NOMO-1 treated with dmso at 0.1 percent for 144 hours (cell line): ENCODE results near the gene LRPPRC.

Experiments
- DNase-seq: peaks from one replicate; lab custom pipeline; 2025; ENCODE audit not compliant: unreplicated experiment; lab: John Stamatoyannopoulos, UW

The LRPPRC gene

DNA sequence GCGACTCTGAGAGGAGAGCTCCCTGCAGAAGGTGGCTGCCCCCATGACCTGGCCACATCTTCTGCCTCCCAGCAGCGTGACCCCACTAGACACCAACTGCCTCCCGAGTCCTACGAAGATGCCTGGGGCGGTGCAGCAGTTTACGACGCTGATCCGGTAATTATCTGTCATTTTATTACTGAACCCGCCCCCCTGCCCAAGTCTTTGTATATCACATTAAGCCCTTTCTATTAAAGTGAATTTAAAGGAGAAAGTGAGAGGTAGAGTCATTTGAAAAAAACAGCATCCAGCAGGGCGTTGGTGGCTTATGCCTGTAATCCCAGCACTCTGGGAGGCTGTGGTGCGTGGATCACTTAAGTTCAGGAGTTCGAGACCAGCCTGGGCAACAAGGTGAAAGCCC is 123.6 kb downstream of the LRPPRC start:
- no peak for DNase-seq

DNA sequence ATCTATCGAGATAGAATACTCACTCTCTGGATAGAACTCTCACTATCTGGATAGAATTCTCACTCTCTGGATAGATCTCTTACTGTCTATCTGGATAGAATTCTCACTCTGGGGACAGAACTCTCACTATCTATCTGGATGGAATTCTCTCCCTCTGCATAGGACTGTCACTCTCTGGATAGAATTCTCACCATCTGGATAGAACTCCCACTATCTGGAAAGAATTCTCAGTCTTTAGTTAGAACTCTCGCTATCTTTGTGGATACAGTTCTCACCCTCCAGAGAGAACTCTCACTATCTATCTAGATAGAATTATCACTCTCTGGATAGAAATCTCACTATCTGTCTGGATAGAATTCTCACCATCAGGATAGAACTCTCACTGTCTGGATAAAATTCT is 140.5 kb downstream of the LRPPRC start:
- DNase-seq, result no peak

DNA sequence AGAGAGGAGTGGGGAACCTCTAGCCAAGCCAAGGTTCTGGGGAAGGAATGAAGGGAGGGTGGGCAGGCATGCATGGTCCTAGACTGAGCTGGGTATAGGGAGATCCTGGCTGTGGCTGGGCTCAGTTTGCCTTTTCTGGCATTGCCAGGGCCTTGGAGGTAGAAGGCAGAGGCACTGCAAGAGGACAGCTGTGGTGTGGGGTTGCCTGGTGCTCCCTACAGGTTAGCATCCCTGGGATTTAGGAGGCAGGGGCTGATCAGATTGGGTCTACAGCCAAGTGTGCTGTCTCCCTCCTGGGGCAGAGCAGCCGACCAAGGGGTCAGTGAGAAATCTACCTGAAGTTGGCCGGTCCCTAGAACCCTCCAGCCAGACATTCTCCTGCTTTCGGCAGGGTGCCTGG is 141.1 kb downstream of the LRPPRC start:
- DNase-seq, result no peak

DNA sequence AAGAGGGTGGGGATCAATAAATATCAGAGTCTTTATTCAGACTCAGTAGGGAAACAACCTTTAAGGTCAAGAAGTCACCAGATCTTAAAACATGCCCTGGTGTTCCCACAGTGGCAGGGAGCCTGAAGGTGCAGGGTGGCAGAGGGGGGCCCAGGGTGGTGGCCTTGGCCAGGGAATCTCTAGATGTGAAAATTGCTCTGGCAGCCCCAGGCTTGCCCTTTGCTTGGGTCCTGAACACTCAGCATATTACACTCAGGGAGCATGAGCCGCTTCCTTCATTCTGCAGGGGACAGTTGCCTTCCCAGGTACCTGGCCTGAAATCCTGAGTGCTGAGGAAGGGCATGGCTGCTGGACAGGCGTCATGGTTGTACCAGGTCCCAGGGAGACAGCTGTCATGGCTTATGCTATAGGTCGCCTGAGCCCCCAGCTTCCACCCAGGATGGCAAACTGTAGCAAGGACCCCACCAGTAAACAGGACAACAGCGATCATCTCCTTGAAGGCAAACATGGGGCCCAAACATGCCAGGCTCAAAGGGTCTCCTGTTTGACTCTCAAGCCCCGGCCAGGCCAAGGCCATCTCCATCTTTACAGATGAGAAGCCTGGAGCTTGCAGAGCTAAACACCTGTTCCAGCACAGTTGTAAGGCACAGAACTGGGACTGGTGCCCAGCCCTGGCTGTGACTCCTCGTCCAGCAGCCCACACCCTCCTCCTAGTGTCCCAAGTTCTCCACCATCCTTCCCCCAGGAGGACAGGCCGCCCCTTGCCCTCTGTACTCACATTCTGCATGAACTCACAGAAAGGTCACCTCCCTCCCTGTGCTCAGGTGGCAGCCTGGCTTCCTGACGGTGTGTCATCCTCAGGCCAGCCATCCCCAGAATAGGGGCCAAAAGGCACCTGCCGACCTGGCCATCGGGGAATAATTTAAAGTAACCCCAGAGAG is 142.4 kb downstream of the LRPPRC start:
- no peak for DNase-seq

DNA sequence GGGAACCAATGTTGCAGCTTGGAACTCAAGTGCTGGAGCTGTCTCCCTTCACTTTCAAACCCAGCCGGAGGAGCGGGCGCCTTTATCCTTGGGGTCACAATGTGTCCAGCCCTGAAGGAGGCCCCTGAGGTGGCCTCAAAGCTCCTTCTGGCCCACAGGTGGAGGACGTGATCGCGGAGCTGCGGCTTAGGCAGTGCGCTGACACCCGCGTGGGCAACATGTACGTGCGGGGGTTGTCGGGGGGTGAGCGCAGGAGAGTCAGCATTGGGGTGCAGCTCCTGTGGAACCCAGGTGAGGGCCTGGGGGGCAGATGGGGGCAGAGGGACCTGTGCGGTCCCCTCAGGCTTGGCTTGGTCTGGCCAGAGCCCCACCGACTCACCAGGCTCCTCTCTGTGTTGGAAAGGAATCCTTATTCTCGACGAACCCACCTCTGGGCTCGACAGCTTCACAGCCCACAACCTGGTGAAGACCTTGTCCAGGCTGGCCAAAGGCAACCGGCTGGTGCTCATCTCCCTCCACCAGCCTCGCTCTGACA is 143.5 kb downstream of the LRPPRC start:
- DNase-seq, result no peak

DNA sequence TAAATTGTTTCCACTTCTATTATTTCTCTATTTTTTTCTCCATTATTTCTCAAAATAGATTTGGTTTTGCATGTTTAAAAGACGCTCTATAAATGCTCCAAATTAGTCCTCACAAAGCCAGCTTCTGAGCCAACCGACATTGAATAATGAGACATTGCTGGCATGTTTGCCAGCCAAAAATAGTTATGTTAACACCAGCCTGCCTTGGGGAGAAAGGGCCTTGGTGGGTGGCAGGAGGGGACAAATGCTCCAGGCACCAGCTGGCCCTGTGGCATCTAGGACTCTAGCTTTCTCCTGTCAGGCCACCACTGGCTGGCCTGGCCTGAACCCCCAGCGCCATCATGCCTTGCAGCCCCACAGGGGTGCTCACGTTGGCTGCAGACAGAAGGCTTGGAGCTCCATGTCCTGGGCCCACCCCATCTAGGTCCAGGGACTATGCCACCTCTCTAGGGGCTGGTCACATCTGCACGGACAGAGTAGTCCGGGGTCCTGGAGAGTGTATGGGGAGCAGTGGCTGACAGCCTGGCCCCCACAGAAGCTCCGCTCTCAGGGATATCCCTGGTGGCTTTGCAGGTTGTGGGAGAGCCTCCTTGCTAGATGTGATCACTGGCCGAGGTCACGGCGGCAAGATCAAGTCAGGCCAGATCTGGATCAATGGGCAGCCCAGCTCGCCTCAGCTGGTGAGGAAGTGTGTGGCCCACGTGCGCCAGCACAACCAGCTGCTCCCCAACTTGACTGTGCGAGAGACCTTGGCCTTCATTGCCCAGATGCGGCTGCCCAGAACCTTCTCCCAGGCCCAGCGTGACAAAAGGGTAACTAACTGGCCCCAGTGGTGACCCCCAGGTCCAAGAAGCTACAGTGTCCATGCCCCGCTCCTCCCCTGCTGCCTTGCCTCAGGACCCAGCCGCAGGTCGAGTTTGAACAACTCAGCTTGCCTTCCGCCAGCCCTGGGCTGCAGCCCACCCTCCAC is 144.5 kb downstream of the LRPPRC start:
- DNase-seq, result no peak

DNA sequence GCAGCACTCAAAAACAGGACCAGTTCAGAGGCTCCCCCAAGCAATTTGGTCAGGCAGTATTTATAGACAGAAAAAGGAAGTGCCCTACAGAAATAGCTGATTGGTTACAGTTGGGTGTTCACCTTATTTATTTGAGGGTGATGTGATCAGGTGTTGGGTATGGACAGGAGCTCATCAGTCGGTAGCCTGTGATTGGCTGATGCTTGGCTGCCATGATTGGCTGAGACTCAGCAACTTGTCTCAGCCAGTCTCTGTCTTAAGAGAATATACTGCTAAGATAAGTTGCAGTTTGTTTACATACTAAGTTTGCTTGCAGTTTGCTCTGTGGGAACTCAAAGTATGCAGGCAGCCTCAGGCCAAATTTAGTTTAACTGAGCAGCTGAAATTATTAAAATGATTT is 147.6 kb downstream of the LRPPRC start:
- no peak for DNase-seq

DNA sequence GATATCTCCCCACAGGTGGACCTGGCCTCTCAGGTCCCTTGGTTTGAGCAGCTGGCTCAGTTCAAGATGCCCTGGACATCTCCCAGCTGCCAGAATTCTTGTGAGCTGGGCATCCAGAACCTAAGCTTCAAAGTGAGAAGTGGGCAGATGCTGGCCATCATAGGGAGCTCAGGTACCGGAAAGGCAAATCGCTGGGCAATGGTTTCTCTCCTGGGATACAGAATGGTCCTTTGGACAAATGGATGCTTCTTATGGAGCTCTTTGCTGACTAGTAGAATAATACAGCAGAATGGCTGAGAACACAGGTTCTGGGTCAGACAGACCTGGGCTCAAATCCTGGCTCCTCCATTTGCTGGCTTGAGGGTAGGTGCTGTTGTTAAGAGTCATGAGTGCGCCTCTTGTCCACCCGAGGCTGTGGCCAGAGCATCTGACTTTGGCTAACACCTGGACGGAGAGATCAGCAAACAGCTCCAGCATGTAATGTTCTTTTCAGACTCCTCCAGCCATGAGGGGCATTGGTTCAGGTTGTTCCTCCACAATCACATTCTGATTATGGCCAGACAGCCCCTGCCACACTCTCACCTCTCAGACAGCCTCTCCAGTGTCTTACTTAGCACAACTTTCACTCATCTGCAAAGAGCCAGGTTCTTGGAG is 149.5 kb downstream of the LRPPRC start:
- no peak for DNase-seq

DNA sequence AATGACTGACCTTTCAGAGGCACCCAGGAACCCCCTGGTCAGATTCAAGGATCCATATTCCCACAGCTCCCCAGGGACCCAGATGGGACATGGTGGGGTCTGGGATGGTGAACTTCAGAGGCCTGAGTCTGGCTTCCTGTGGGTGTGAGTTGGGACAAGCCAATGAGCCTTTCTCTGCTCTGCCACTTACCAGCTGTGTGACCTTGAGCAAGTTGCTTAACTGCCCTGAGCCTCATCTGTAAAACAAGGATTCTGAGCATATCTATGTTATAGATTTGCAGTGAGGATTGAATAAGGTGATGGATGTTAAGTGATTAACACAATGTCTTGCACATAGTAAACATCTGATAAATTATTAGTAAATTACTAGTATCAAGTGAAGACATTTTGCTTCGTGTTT is 150.6 kb downstream of the LRPPRC start:
- no peak for DNase-seq

DNA sequence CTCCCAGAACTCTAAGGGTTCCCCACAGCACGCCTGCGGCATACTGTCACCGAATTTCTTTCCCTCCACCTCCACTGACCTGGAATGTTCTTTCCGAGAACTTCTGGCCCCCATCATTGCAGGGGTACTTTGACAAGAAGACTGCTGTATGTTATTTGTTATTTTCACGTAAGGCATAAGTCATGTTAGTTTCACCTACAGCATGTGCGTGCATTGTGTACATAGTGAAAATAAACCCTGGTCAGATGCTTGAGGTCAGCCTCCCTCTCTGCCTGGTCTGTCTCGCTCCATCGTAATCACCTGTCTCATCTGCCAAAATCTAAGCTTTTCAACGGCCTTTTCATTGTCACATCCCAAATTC is 152.9 kb downstream of the LRPPRC start:
- DNase-seq, result no peak

DNA sequence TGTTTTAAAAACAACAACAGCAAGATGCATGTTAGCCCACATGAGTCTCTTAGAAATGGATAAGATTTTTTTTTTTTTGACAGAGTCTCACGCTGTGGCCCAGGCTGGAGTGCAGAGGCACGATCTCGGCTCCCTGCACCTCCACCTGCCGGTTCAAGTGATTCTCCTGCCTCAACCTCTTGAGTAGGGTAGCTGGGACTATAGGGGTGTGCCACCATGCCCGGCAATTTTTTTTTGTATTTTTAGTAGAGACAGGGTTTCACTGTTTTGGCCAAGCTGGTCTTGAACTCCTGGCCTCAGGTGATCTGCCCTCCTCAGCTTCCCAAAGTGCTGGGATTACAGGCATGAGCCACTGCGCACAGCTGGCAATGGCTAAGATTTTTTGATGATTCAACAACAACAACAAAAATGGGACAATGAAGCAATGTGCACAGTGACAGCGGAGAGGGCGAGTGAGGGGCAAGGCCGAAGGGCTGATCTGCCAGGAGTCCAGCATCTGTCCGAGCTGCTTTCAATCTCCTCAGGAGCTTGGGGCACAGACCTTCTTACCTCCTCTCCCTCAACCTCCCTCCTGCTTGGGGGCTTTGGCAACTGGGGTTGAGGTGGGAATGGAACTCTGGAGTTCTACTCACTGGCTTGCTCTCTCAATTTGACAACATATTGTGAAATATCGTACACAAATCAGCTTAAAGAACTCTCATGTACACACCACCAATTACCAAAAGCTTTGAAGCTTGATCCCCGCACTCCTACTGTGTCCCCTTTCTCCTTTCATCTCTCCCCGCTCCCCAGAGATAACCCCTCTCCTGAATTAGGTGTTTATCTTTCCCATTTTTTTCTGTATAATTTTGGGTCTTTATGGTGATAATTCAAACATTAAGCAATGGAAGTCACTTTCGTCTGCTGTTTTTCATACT is 153.6 kb downstream of the LRPPRC start:
- DNase-seq, result no peak

DNA sequence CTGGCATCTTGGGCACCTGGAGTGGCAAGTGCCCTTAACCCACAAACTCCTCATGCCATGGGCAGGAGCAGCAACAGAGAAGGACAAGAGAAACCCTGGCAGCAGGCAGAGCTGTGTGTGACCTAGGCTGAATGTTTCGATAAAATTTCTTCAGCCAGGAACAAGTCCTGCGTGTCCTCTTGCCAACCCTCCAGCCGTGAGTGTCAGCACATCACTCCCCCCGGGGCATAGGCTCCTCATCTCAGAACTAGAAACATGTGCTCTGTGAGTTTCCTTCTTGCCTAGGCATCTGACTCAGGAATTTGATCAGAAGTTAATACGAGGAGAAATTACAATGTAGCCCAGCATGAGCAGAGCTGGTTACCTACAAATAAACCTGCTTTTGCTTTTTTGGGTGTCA is 154.8 kb downstream of the LRPPRC start:
- DNase-seq, result no peak

DNA sequence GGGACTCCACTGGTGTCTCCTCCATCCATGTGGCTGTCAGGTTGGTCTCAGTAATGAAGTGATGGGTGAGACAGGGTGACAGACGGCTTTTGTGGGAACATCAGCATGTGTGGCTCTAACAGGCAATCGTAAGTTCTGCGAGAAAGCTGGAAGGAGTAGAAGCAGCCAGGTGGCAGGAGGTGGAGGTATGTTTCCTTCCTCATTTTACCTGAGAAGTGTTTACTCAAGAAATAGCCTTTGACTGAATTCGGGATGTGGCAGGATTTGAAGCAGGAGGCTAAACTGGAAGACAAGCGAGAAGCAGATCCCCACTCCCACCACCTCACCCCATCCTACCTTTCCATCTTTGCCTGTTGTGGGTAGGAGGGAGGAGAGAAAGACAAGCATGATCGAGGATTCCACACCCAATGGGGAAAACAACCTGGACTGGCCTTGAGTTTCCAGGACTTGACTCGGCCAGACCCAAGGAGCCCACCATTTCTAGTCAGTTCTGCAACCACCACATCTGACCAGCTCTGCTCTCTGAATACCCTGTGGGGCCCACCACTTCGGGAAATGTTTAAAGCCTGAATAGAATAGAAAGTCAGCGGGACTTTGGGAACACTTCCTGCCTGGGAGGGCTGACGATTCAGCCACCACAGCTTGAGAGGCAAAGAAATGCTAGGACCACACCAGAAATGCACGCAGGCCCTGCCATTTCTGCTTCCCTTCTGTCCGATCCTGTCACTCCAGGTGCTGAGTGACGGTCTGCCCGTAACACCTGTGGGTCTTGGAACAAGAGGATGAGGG is 155.8 kb downstream of the LRPPRC start:
- no peak for DNase-seq

DNA sequence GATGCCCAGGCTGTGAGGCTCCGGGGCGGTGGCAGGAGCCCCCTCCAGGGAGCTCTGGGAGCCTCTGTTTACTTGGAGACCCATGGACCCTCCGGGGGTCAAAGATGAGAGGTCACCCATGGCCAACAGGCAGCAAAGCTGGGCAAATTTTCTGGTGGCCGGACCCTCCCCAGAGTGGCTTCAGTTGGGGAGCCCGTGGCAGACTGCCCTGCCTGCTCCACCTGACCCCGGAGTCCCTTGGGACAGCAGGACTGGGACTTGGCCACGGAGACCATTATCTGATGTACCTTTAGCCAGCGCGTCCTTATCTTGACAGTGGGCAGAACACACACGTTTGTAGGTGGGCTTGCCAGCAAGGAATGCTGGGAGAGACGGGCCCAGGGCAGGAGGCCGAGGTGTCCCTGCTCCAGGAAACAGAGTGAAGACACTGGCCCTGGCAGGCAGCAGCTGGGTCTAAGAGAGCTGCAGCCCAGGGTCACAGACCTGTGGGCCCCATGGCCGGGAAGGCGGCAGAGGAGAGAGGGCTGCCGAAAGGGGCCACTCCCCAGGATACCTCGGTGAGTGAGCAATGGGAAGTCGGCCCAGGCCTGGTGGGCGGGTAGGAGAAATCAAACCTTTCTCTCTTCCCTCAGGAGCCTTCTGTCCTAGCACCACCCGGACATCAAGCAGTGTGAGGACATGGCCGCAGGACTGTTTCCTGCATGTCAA is 157.1 kb downstream of the LRPPRC start, which contains the start of the genes ABCG5 and ABCG8:
ABCG5 (minus strand) TSS at position 280 of the 708 bp plus-strand sequence; CDS start at position 120, 160 bp downstream.
ABCG8 (plus strand) TSS at position 412 of the 708 bp plus-strand sequence; CDS start at position 495, 83 bp downstream.
- DNase-seq, result no peak

DNA sequence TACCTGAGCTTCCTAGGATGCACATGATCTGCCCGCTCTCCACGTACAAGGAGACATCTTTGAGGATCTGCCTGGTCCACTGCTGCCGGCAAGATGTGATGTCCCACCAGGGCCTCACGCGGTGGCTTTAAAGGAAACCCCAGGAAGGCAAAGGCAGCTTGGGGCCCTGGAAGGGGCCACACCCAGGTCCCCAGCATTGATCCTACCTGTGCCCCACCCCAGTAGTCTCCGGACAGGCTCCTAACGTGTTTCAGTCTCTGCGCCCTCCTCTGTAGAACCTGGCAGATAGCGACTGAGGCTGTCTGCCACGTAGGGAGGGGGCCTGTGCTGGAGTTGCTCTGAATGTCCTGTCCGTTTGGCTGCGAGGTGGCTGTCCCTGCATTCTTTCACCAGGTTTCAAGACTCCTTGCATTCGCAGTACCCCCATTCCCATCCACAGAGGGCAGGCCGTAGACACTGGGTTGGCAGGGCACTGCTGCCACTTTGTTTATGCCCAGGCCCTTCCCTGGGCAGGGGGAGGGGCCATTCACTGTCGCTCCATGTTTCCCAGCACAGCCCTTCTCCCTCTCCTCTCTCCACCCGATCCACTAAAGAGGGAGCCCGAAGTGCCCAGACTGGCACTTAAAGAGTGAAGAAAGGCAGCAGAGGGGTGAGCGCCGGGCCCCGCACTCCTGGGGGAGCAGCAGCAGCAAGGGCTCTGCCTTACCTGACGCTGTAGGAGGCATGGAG is 157.8 kb downstream of the LRPPRC start:
- no peak for DNase-seq

DNA sequence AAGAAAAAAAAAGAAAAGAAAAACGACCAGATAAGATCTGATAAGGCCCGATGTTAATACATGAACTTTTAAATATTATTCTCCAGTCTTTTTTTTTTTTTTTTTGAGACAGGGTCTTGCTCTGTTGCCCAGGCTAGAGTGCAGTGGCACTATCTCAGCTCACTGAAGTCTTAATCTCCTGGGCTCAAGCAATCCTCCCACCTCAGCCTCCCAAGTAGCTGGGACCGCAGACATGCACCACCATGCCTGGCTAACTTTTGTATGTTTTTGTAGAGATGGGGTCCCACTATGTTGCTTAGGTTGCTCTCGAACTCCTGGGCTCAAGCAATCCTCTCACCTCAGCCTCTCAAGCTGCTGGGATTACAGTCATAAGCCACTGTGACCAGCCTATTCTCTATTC is 158.8 kb downstream of the LRPPRC start:
- DNase-seq, result no peak
